Measurements from ENCODE around the gene AUTS2. TPM values are rescaled to one million over a fixed set of nuclear protein-coding genes. Genes with fewer than 3 reads are reported as not detected.
A peak's percentile ranks its signal among the peaks of the same experiment; 100 is the strongest.

AUTS2 gene
- total RNA-seq, 1 donor from 2014 or later: 125 TPM

GRCh38 chr7:69640216-69640615, 41.9 kb downstream of the AUTS2 start:
- Mint-ChIP-seq H3K36me3 (ENCODE audit: insufficient read depth) (no peaks in the 10 kb centered on the region), H3K4me3 (ENCODE audit: low read depth) (no peak overlapping the region), H3K9me3 (ENCODE audit: low read depth) (no peaks in the 10 kb centered on the region), H3K27ac (no peak overlapping the region), H3K27me3 (no peaks in the 10 kb centered on the region), H3K4me1 (ENCODE audit: low read depth) (peaks cover 52% of the 10 kb centered on the region)
- no peak for DNase-seq (ENCODE audit: low spot score, unreplicated experiment)
- TF ChIP-seq CTCF (IDR thresholded peaks at IDR 0.05; ENCODE audit: unreplicated experiment): no peak

DNA sequence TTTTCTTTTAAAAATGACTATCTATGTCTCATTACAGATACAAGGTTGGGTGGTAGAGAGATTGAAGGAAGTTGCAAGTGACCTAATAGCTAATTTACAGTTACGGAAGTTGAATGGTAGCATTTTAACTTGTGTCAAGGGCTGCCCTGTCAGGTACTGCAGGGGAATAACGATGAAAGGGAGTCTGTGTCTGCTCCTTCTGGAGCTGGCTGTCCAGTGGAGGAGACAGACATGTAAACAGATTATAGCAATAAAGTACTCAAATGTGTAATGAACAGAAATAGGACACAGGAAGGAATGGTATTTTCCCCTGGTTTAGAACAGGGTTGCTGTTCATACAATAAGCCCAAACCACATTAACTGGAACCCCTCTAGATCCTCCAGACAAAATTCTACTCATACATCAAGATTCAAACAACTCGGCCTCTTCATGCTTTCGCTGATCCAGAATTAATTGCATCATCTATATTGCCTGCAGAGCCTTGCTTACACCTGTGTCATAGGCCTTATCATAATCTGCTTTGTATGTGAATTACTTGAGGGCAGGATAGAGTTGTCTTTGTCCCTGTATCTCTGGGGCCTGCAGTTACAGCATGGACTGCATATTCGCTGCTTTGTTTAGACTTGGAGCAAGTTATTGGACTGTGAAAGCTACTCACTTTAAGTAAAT, 42.8 kb downstream of the AUTS2 start:
- no peak for DNase-seq (ENCODE audit: low spot score, unreplicated experiment)
- H3K9me3 Mint-ChIP-seq (ENCODE audit: low read depth): no peaks in the 10 kb centered on the region
- peak overlapping the region; percentile 12 for H3K27ac Mint-ChIP-seq
- TF ChIP-seq CTCF (IDR thresholded peaks at IDR 0.05; ENCODE audit: unreplicated experiment): no peak
- H3K4me3 Mint-ChIP-seq (ENCODE audit: low read depth): no peak overlapping the region
- no peaks in the 10 kb centered on the region for H3K27me3 Mint-ChIP-seq
- no peaks in the 10 kb centered on the region for H3K36me3 Mint-ChIP-seq (ENCODE audit: insufficient read depth)
- H3K4me1 Mint-ChIP-seq (ENCODE audit: low read depth): peaks cover 52% of the 10 kb centered on the region

DNA sequence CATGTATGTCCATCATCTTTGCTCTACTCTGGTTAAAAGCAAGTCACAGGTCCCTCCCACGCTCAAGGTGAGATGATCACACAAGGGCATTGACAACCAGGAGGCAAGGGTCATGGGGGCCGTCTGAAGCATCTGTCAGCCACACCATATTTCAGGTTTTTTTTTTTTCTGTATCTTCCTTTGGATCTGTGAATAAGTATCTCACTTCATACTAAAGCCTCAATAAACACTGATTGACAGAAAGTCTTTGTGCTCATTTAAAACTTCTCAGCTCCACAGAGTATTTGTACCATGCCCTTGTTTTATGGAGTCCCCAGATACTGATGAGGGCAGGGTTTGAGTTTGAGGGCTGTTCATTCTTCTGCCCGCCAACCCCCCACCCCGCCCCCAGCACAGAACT, 45.0 kb downstream of the AUTS2 start:
- Mint-ChIP-seq H3K9me3 (ENCODE audit: low read depth) (no peaks in the 10 kb centered on the region), H3K4me1 (ENCODE audit: low read depth) (peaks cover 55% of the 10 kb centered on the region), H3K36me3 (ENCODE audit: insufficient read depth) (no peaks in the 10 kb centered on the region), H3K4me3 (ENCODE audit: low read depth) (no peak overlapping the region), H3K27me3 (no peaks in the 10 kb centered on the region), H3K27ac (no peak overlapping the region)
- no peak for TF ChIP-seq CTCF (IDR thresholded peaks at IDR 0.05; ENCODE audit: unreplicated experiment)
- no peak for DNase-seq (ENCODE audit: low spot score, unreplicated experiment)

DNA sequence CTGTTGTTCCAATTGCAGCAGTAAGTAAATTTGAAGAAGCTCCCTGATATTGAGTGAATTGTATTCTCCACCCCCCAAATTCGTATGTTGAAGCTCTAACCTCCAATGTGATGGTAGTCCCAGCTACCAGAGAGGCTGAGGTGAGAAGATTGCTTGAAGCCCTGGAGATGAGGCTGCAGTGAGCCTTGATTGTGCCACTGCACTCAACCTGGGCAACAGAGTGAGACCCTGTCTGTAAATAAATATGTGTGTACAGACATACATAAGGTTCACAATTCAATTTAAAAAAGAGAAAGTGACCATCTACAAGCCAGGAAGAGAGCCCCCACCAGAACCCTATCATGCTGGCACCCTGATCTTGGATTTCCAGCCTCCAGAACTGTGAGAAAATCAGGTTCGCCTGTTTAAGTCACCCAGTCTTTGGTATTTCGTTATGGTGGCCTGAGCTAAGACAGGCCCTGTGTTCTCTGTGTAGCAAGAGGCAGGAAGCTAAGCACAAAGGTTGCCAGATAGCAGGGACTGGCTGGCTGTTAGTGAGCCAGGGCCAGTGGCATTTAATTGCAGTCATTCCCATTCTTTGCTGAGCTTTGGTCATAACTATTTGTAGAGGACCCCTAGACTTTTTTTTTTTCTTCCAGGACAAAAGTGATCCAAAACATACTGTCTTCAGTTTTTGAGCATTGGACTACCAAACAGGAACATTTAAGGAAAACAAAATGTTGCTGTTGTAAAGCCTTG, 45.6 kb downstream of the AUTS2 start:
- H3K4me3 Mint-ChIP-seq (ENCODE audit: low read depth): no peak overlapping the region
- no peak for DNase-seq (ENCODE audit: low spot score, unreplicated experiment)
- no peaks in the 10 kb centered on the region for H3K9me3 Mint-ChIP-seq (ENCODE audit: low read depth)
- TF ChIP-seq CTCF (IDR thresholded peaks at IDR 0.05; ENCODE audit: unreplicated experiment): no peak
- H3K36me3 Mint-ChIP-seq (ENCODE audit: insufficient read depth): no peaks in the 10 kb centered on the region
- no peaks in the 10 kb centered on the region for H3K27me3 Mint-ChIP-seq
- no peak overlapping the region for H3K27ac Mint-ChIP-seq
- H3K4me1 Mint-ChIP-seq (ENCODE audit: low read depth): peaks cover 54% of the 10 kb centered on the region

DNA sequence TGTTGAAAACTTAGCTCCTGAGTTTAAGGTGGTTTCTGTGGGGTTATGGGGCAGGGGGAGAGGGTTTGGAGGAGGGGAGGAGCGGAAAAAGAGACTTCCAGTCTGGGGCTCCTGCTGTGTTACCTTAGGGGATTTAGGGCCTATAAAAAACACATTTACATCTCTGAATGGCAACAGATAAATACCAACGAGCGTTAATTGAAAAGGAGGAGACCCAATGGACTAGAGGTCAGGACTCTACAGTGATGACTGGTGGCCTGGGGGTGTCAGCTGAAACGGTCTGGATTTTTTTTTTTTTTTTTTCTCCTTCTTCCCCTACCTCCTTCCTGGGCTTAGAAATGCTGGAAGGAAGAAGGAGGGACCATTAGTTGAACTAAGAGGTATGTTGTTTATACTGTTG, 47.4 kb downstream of the AUTS2 start:
- Mint-ChIP-seq H3K27ac (no peak overlapping the region), H3K4me3 (ENCODE audit: low read depth) (no peak overlapping the region), H3K9me3 (ENCODE audit: low read depth) (no peaks in the 10 kb centered on the region), H3K36me3 (ENCODE audit: insufficient read depth) (no peaks in the 10 kb centered on the region), H3K27me3 (no peaks in the 10 kb centered on the region), H3K4me1 (ENCODE audit: low read depth) (peaks cover 42% of the 10 kb centered on the region)
- no peak for TF ChIP-seq CTCF (IDR thresholded peaks at IDR 0.05; ENCODE audit: unreplicated experiment)
- DNase-seq (ENCODE audit: low spot score, unreplicated experiment): no peak
